ENCODE data around the gene MBOAT1.

Gene MBOAT1

DNA sequence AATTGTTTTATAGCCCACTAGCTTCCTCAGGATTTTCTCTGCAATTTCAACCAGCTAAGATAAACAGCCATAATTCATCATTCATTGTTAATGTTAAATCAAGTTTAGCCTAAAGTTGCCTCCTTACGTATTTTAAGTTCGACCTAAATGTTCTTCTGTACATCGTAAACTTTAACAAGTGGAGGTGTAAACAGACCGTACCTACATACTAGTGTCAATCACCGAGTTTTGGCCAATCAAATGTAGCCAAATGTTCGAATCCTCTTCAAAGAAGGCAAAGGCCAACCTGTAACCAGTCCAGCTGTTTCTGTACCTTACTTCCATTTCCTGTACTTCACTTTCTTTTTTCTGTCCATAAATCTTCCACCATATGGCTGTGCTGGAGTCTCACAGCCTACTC is 13.5 kb downstream of the MBOAT1 start:
- H3K9me2 ChIP-seq (replicated peaks; ENCODE audit: low read depth, low read length), result no peaks in the 10 kb centered on the region
- H3K27me3 ChIP-seq (ENCODE audit: insufficient read depth, low read length, poor library complexity, severe bottlenecking), result no peaks in the 10 kb centered on the region
- peak overlapping the region; percentile 39 for H3K4me2 ChIP-seq (ENCODE audit: low read depth, low read length, poor library complexity, severe bottlenecking)
- H3K9ac ChIP-seq (ENCODE audit: low read depth, low read length, poor library complexity, severe bottlenecking), result no peak overlapping the region
- no peaks in the 10 kb centered on the region for H3K36me3 ChIP-seq (ENCODE audit: insufficient read depth, low read length)
- no peak overlapping the region for H3K4me3 ChIP-seq (ENCODE audit: low read length, poor library complexity, severe bottlenecking)
- no peaks in the 10 kb centered on the region for H3K9me3 ChIP-seq (ENCODE audit: insufficient read depth, low read depth, low read length)
- peaks cover 4% of the 10 kb centered on the region for H4K20me1 ChIP-seq (ENCODE audit: insufficient read depth, low read length, poor library complexity, severe bottlenecking)
- peaks cover 64% of the 10 kb centered on the region; the same call in 1 of the 2 replicates for H3K79me2 ChIP-seq (ENCODE audit: insufficient read depth, low read length)
- no peak overlapping the region for H2AFZ ChIP-seq (ENCODE audit: low read length)
- peaks cover 36% of the 10 kb centered on the region for H3K4me1 ChIP-seq (ENCODE audit: insufficient read depth, low read length, poor library complexity, severe bottlenecking)
- TF ChIP-seq EZH2phosphoT487 (IDR thresholded peaks at IDR 0.05; ENCODE audit: borderline replicate concordance), result no peak
- TF ChIP-seq, protein P1, sequence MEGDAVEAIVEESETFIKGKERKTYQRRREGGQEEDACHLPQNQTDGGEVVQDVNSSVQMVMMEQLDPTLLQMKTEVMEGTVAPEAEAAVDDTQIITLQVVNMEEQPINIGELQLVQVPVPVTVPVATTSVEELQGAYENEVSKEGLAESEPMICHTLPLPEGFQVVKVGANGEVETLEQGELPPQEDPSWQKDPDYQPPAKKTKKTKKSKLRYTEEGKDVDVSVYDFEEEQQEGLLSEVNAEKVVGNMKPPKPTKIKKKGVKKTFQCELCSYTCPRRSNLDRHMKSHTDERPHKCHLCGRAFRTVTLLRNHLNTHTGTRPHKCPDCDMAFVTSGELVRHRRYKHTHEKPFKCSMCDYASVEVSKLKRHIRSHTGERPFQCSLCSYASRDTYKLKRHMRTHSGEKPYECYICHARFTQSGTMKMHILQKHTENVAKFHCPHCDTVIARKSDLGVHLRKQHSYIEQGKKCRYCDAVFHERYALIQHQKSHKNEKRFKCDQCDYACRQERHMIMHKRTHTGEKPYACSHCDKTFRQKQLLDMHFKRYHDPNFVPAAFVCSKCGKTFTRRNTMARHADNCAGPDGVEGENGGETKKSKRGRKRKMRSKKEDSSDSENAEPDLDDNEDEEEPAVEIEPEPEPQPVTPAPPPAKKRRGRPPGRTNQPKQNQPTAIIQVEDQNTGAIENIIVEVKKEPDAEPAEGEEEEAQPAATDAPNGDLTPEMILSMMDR (conservative IDR thresholded peaks at IDR 0.05; ENCODE audit: low read length), result no peak
- no peaks in the 10 kb centered on the region for H3F3A ChIP-seq (ENCODE audit: low read depth)

DNA sequence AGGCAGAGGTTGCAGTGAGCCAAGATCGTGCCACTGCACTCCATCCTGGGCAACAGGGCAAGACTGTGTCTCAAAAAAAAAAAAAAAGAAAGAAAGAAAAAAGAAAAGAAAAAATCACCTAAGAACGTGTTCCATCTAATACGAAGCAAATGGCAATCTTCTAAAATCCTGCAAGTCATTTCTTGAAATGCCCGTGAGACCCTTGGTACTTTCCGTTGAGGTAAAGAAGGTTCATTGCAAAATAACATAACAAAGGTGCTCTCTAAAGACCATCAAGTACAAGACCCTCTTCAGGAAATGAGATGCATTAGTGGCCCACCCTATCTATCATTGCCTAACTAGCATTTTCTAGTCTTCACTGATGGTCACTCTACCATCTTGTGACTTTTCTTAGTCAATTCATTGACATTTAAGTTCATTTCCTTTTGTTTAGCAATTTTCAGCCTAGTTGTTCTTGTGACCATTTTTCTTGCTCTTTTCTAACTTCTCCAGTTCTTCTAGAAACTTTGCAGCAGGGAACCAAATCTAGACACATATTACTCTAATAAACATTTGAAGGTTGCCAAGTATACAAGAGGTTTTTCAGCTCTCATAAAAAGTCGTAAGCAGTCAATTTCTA is 14.0 kb downstream of the MBOAT1 start:
- H3K9me2 ChIP-seq (replicated peaks; ENCODE audit: low read depth, low read length), result no peaks in the 10 kb centered on the region
- H3F3A ChIP-seq (ENCODE audit: low read depth), result no peaks in the 10 kb centered on the region
- H3K9me3 ChIP-seq (ENCODE audit: insufficient read depth, low read depth, low read length), result no peaks in the 10 kb centered on the region
- peak overlapping the region; percentile 39 for H3K4me2 ChIP-seq (ENCODE audit: low read depth, low read length, poor library complexity, severe bottlenecking)
- H3K9ac ChIP-seq (ENCODE audit: low read depth, low read length, poor library complexity, severe bottlenecking), result no peak overlapping the region
- TF ChIP-seq, protein P1 (conservative IDR thresholded peaks at IDR 0.05; ENCODE audit: low read length), result no peak
- no peak for TF ChIP-seq EZH2phosphoT487 (IDR thresholded peaks at IDR 0.05; ENCODE audit: borderline replicate concordance)
- H3K4me1 ChIP-seq (ENCODE audit: insufficient read depth, low read length, poor library complexity, severe bottlenecking), result peaks cover 31% of the 10 kb centered on the region
- peaks cover 4% of the 10 kb centered on the region for H4K20me1 ChIP-seq (ENCODE audit: insufficient read depth, low read length, poor library complexity, severe bottlenecking)
- H3K27me3 ChIP-seq (ENCODE audit: insufficient read depth, low read length, poor library complexity, severe bottlenecking), result no peaks in the 10 kb centered on the region
- H3K79me2 ChIP-seq (ENCODE audit: insufficient read depth, low read length), result peaks cover 59% of the 10 kb centered on the region; the same call in 1 of the 2 replicates
- H3K4me3 ChIP-seq (ENCODE audit: low read length, poor library complexity, severe bottlenecking), result no peak overlapping the region
- no peaks in the 10 kb centered on the region for H3K36me3 ChIP-seq (ENCODE audit: insufficient read depth, low read length)
- no peak overlapping the region for H2AFZ ChIP-seq (ENCODE audit: low read length)

DNA sequence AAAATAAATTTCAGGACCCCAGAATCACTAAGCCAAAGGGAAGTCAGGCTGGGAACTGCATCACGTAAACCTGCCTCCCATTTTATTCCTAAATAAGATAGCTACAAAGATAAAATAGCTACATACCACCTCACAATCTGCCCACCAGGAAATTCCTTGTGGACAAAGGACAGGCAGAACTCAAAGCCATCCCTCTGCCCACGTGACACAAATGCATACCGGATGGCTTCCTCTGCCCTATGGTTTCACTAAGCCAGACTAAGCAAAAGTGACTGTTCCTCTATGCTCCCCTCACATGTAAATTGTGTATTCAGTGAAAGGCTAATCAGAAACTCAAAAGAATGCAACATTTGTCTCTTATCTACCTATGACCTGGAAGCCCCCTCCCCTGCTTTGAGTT is 15.0 kb downstream of the MBOAT1 start:
- no peak overlapping the region for H2AFZ ChIP-seq (ENCODE audit: low read length)
- H3K27me3 ChIP-seq (ENCODE audit: insufficient read depth, low read length, poor library complexity, severe bottlenecking), result no peaks in the 10 kb centered on the region
- H3K4me2 ChIP-seq (ENCODE audit: low read depth, low read length, poor library complexity, severe bottlenecking), result no peak overlapping the region
- no peak overlapping the region for H3K4me3 ChIP-seq (ENCODE audit: low read length, poor library complexity, severe bottlenecking)
- H3K79me2 ChIP-seq (ENCODE audit: insufficient read depth, low read length), result peaks cover 49% of the 10 kb centered on the region; the same call in 1 of the 2 replicates
- H3K36me3 ChIP-seq (ENCODE audit: insufficient read depth, low read length), result no peaks in the 10 kb centered on the region
- no peaks in the 10 kb centered on the region for H3K9me3 ChIP-seq (ENCODE audit: insufficient read depth, low read depth, low read length)
- H3K4me1 ChIP-seq (ENCODE audit: insufficient read depth, low read length, poor library complexity, severe bottlenecking), result peaks cover 24% of the 10 kb centered on the region
- no peaks in the 10 kb centered on the region for H3F3A ChIP-seq (ENCODE audit: low read depth)
- TF ChIP-seq EZH2phosphoT487 (IDR thresholded peaks at IDR 0.05; ENCODE audit: borderline replicate concordance), result no peak
- TF ChIP-seq, protein P1 (conservative IDR thresholded peaks at IDR 0.05; ENCODE audit: low read length), result no peak
- H4K20me1 ChIP-seq (ENCODE audit: insufficient read depth, low read length, poor library complexity, severe bottlenecking), result peaks cover 2% of the 10 kb centered on the region
- H3K9me2 ChIP-seq (replicated peaks; ENCODE audit: low read depth, low read length), result no peaks in the 10 kb centered on the region
- H3K9ac ChIP-seq (ENCODE audit: low read depth, low read length, poor library complexity, severe bottlenecking), result no peak overlapping the region

Data from Loucy (cell line).